ENCODE data around the gene KLF8. TPM values are rescaled to one million over a fixed set of nuclear protein-coding genes. Genes with fewer than 3 reads are reported as not detected.

The KLF8 gene
- polyA plus RNA-seq, 1 of the 3 experiments (the other 2 are of a cell fraction): 0.16 TPM

- H3F3A ChIP-seq (replicated peaks; ENCODE audit: insufficient read depth): no peaks in the 10 kb centered on the region
- peak overlapping the region; percentile 58; the same call in 1 of the 2 replicates for H3K4me2 ChIP-seq
- no peak for TF ChIP-seq MEF2A (IDR thresholded peaks at IDR 0.05; ENCODE audit: borderline replicate concordance, low read depth)
- no peak overlapping the region for H2AFZ ChIP-seq (ENCODE audit: low read depth)
- no peaks in the 10 kb centered on the region for H3K4me1 ChIP-seq (ENCODE audit: control insufficient read depth in 1 of 2, insufficient read depth in 2 of 2, low read depth in 1 of 2, low read length in 1 of 2)
- H3K27ac ChIP-seq (ENCODE audit: low read depth in 2 of 2, low read length in 1 of 2): no peak overlapping the region
- peaks cover 51% of the 10 kb centered on the region for H3K27me3 ChIP-seq (ENCODE audit: insufficient read depth)
- POLR2A ChIA-PET: no interaction called here
- H3K36me3 ChIP-seq (replicated peaks in 1 of 2; ENCODE audit: control insufficient read depth in 1 of 2, insufficient read depth in 2 of 2, low read length in 1 of 2): no peaks in the 10 kb centered on the region
- H3K4me3 ChIP-seq (ENCODE audit: low read depth in 2 of 2, low read length in 1 of 2): peak overlapping the region in 1 of 2 experiments; percentile 46; a peak in 1 of 4 replicates
- no peak for DNase-seq
- WGBS (ENCODE audit: low lambda C conversion rate): 15% methylated on average over 17 of the region's 17 CpGs
- no peak overlapping the region for H3K9ac ChIP-seq
- CTCF ChIA-PET: interaction anchor here (1.5 kb wide), 1 partner anchor 14 kb away, joined by 3 read pairs; no protein-coding TSS in a partner anchor
- H4K20me1 ChIP-seq (ENCODE audit: insufficient read depth): no peaks in the 10 kb centered on the region
- no peaks in the 10 kb centered on the region for H3K79me2 ChIP-seq (ENCODE audit: insufficient read depth)
- no peaks in the 10 kb centered on the region for H3K9me2 ChIP-seq
- H3K9me3 ChIP-seq: no peaks in the 10 kb centered on the region
These were observed 944 bp downstream of the KLF8 start for GRCh38 chrX:56233100-56233499.

GRCh38 chrX:56233682-56234081 is 1.5 kb downstream of the KLF8 start:
- ChIA-PET POLR2A (no interaction called here), CTCF (interaction anchor here (1.5 kb wide), 1 partner anchor 14 kb away, joined by 3 read pairs; no protein-coding TSS in a partner anchor)
- 1% methylated on average over 8 of the region's 8 CpGs for WGBS (ENCODE audit: low lambda C conversion rate)
- H4K20me1 ChIP-seq (ENCODE audit: insufficient read depth): no peaks in the 10 kb centered on the region
- DNase-seq: no peak
- TF ChIP-seq PBX3 (IDR thresholded peaks at IDR 0.05) (no peak), TEAD4 (IDR thresholded peaks at IDR 0.05; ENCODE audit: borderline replicate concordance, insufficient read depth) (no peak), YY1 (IDR thresholded peaks at IDR 0.05; ENCODE audit: low read depth) (no peak), POLR2AphosphoS5 (IDR thresholded peaks at IDR 0.05; ENCODE audit: low read depth, low read length) (no peak), FOXM1 (IDR thresholded peaks at IDR 0.05; ENCODE audit: low read depth) (no peak), GABPA (IDR thresholded peaks at IDR 0.05; ENCODE audit: low read depth) (no peak), NRF1 (IDR thresholded peaks at IDR 0.05; ENCODE audit: low read depth, low read length) (no peak), GATA2 (CRISPR knock-in tag; IDR thresholded peaks at IDR 0.05) (no peak), EZH2phosphoT487 (IDR thresholded peaks at IDR 0.05; ENCODE audit: borderline replicate concordance, low read depth) (no peak), MAX (IDR thresholded peaks at IDR 0.05; ENCODE audit: low read depth) (no peak), RXRA (IDR thresholded peaks at IDR 0.05; ENCODE audit: borderline replicate concordance, low read depth) (no peak), RFX5 (IDR thresholded peaks at IDR 0.05; ENCODE audit: low read length) (no peak), CTCF (IDR thresholded peaks at IDR 0.05) (no peak), ELF1 (IDR thresholded peaks at IDR 0.05) (no peak), MEF2A (IDR thresholded peaks at IDR 0.05; ENCODE audit: borderline replicate concordance, low read depth) (no peak)
- H2AFZ ChIP-seq (ENCODE audit: low read depth): no peak overlapping the region
- no peaks in the 10 kb centered on the region for H3K36me3 ChIP-seq (replicated peaks in 1 of 2; ENCODE audit: control insufficient read depth in 1 of 2, insufficient read depth in 2 of 2, low read length in 1 of 2)
- no peaks in the 10 kb centered on the region for H3K4me1 ChIP-seq (ENCODE audit: control insufficient read depth in 1 of 2, insufficient read depth in 2 of 2, low read depth in 1 of 2, low read length in 1 of 2)
- no peak overlapping the region for H3K4me3 ChIP-seq (ENCODE audit: low read depth in 2 of 2, low read length in 1 of 2)
- H3K79me2 ChIP-seq (ENCODE audit: insufficient read depth): no peaks in the 10 kb centered on the region
- H3K9me3 ChIP-seq: no peaks in the 10 kb centered on the region
- peaks cover 45% of the 10 kb centered on the region for H3K27me3 ChIP-seq (ENCODE audit: insufficient read depth)
- H3K27ac ChIP-seq (ENCODE audit: low read depth in 2 of 2, low read length in 1 of 2): no peak overlapping the region
- no peak overlapping the region for H3K9ac ChIP-seq
- no peak overlapping the region for H3K4me2 ChIP-seq
- H3F3A ChIP-seq (replicated peaks; ENCODE audit: insufficient read depth): no peaks in the 10 kb centered on the region
- no peaks in the 10 kb centered on the region for H3K9me2 ChIP-seq

Data from SK-N-SH (cell line).